Measurements from ENCODE around the gene CIAO1.
A peak's percentile ranks its signal among the peaks of the same experiment; 100 is the strongest.

Gene CIAO1

GRCh38 chr2:96301865-96302264 lies 35.8 kb downstream of the CIAO1 start:
- H3K4me3 ChIP-seq (ENCODE audit: control insufficient read depth, low read depth, low read length), result no peak overlapping the region
- DNase-seq (ENCODE audit: low read depth), result no peak
- TF ChIP-seq, protein P1, sequence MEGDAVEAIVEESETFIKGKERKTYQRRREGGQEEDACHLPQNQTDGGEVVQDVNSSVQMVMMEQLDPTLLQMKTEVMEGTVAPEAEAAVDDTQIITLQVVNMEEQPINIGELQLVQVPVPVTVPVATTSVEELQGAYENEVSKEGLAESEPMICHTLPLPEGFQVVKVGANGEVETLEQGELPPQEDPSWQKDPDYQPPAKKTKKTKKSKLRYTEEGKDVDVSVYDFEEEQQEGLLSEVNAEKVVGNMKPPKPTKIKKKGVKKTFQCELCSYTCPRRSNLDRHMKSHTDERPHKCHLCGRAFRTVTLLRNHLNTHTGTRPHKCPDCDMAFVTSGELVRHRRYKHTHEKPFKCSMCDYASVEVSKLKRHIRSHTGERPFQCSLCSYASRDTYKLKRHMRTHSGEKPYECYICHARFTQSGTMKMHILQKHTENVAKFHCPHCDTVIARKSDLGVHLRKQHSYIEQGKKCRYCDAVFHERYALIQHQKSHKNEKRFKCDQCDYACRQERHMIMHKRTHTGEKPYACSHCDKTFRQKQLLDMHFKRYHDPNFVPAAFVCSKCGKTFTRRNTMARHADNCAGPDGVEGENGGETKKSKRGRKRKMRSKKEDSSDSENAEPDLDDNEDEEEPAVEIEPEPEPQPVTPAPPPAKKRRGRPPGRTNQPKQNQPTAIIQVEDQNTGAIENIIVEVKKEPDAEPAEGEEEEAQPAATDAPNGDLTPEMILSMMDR (IDR thresholded peaks at IDR 0.05; ENCODE audit: control insufficient read depth, insufficient read depth, low read depth, low read length, missing control alignments), result no peak

DNA sequence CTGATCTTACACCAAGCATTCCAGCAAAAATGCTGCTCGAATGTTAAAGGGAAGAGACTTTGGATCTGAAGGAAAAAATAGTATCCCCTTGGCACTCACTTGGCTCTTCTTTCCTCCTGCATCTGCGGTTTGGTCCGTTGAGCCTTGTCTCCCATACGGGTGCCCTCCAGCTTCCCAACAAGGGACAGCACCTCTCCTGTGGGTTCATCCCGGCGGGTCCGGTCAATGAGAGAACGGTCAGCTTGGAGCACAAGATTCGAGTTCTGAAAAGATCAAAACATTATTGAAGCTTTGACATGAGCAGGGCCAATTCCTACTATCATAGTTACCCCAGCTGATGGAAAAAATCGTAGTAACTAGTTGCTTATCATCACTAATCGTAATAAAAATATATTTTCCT lies 38.6 kb downstream of the CIAO1 start:
- TF ChIP-seq, protein P1 (IDR thresholded peaks at IDR 0.05; ENCODE audit: control insufficient read depth, insufficient read depth, low read depth, low read length, missing control alignments), result no peak

GRCh38 chr2:96305091-96305978 lies 39.3 kb downstream of the CIAO1 start, which contains the start of gene SNRNP200:
Gene SNRNP200 (minus strand): TSS chr2:96305546. CDS start chr2:96305437, 109 bp downstream.
- no peak for DNase-seq (ENCODE audit: low read depth)
- H3K4me3 ChIP-seq (ENCODE audit: control insufficient read depth, low read depth, low read length), result peak within 1 kb of the TSS; percentile 100
- TF ChIP-seq, protein P1 (IDR thresholded peaks at IDR 0.05; ENCODE audit: control insufficient read depth, insufficient read depth, low read depth, low read length, missing control alignments), result no peak

More for the DNA sequence above, 38.6 kb downstream of the CIAO1 start:
- H3K4me3 ChIP-seq (ENCODE audit: control insufficient read depth, low read depth, low read length), result peak overlapping the region; percentile 100
- DNase-seq (ENCODE audit: low read depth), result no peak

DNA sequence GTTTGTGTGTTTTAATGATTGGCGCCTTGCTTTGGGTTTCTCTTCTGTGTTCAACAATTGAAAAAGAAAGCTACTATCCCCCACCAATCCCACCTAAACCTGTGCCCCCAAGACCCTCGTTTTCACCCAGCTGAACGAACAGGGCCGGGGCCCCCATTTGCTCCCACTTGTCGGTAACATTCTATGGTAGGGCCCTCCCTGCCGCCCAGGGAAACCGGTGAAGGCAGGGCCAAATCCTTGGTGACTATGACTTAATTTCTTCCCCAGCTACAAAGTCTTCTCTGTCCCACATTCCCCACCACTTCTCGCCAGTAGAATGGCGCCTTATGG lies 39.9 kb downstream of the CIAO1 start:
- TF ChIP-seq, protein P1 (IDR thresholded peaks at IDR 0.05; ENCODE audit: control insufficient read depth, insufficient read depth, low read depth, low read length, missing control alignments), result no peak
- H3K4me3 ChIP-seq (ENCODE audit: control insufficient read depth, low read depth, low read length), result peak overlapping the region; percentile 100
- DNase-seq (ENCODE audit: low read depth), result no peak

DNA sequence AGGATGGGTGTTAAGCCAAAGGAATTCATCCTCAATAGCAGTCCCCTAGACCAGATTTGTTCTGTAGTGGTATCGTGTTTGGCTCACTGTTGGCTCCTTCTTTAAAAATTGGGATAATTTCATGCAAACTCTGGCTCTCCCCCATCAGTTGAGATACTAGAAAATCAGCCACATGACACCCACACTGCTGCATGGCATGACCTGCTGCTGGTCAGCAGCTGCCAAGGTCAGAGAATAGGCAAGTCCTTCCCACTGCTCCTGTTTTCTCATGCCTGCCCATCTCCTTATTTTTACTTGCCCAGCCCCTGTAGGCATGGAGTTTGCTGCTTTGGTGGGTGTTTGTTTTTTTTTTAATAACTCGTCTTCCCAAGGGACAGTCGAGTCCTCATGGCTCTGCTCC lies 40.3 kb downstream of the CIAO1 start:
- DNase-seq (ENCODE audit: low read depth), result no peak
- H3K4me3 ChIP-seq (ENCODE audit: control insufficient read depth, low read depth, low read length), result peak overlapping the region; percentile 100
- TF ChIP-seq, protein P1 (IDR thresholded peaks at IDR 0.05; ENCODE audit: control insufficient read depth, insufficient read depth, low read depth, low read length, missing control alignments), result no peak

- no peak for DNase-seq (ENCODE audit: low read depth)
- no peak overlapping the region for H3K4me3 ChIP-seq (ENCODE audit: control insufficient read depth, low read depth, low read length)
- TF ChIP-seq, protein P1 (IDR thresholded peaks at IDR 0.05; ENCODE audit: control insufficient read depth, insufficient read depth, low read depth, low read length, missing control alignments), result no peak
These were observed 42.2 kb downstream of the CIAO1 start for GRCh38 chr2:96308248-96308647.

Data from AG09309 (cell line).